ENCODE measurements around the gene UBAC1.

DNA sequence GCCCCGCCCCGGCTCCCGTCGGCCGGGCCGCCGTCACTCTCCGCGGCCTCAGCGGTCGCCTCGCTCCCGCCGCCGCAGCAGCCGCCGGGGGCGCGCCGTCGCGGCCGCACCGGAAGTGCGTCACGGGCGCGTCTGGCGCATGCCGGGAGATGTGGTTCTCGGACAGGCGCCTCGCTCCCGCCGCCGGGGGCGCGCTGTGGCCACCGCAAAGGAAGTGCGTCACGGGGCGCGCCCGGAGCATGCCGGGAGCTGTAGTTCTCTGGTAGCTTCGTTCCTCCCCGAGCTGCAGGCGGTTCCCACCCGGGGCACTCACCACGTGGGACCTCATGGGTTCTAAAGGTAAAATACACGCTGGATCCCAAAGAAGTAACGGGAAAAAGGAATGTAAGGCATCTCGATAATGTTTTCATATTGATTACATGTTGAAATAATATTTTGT lies at the start of gene UBAC1:
- TF ChIP-seq, protein P1, sequence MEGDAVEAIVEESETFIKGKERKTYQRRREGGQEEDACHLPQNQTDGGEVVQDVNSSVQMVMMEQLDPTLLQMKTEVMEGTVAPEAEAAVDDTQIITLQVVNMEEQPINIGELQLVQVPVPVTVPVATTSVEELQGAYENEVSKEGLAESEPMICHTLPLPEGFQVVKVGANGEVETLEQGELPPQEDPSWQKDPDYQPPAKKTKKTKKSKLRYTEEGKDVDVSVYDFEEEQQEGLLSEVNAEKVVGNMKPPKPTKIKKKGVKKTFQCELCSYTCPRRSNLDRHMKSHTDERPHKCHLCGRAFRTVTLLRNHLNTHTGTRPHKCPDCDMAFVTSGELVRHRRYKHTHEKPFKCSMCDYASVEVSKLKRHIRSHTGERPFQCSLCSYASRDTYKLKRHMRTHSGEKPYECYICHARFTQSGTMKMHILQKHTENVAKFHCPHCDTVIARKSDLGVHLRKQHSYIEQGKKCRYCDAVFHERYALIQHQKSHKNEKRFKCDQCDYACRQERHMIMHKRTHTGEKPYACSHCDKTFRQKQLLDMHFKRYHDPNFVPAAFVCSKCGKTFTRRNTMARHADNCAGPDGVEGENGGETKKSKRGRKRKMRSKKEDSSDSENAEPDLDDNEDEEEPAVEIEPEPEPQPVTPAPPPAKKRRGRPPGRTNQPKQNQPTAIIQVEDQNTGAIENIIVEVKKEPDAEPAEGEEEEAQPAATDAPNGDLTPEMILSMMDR (IDR thresholded peaks at IDR 0.05), result no peak; the same call in 1 of the 2 replicates
- TF ChIP-seq NRF1 (IDR thresholded peaks at IDR 0.05; ENCODE audit: low read depth, low read length), result no peak
- TF ChIP-seq FOXJ3 (CRISPR knock-in tag; IDR thresholded peaks at IDR 0.05), result no peak
- TF ChIP-seq RFX5 (IDR thresholded peaks at IDR 0.05; ENCODE audit: low read length), result no peak
- TF ChIP-seq POLR2AphosphoS5 (IDR thresholded peaks at IDR 0.05; ENCODE audit: low read depth, low read length), result no peak
- TF ChIP-seq, protein P2, sequence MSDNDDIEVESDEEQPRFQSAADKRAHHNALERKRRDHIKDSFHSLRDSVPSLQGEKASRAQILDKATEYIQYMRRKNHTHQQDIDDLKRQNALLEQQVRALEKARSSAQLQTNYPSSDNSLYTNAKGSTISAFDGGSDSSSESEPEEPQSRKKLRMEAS (IDR thresholded peaks at IDR 0.05; ENCODE audit: low read depth), result peak; percentile 91
- TF ChIP-seq TAF1 (IDR thresholded peaks at IDR 0.05; ENCODE audit: borderline replicate concordance, low read depth, low read length), result no peak
- TF ChIP-seq RXRA (IDR thresholded peaks at IDR 0.05; ENCODE audit: borderline replicate concordance, low read depth), result no peak
- TF ChIP-seq, protein P3, sequence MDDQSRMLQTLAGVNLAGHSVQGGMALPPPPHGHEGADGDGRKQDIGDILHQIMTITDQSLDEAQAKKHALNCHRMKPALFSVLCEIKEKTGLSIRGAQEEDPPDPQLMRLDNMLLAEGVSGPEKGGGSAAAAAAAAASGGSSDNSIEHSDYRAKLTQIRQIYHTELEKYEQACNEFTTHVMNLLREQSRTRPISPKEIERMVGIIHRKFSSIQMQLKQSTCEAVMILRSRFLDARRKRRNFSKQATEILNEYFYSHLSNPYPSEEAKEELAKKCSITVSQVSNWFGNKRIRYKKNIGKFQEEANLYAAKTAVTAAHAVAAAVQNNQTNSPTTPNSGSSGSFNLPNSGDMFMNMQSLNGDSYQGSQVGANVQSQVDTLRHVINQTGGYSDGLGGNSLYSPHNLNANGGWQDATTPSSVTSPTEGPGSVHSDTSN (IDR thresholded peaks at IDR 0.05), result no peak
- TF ChIP-seq, protein P4, sequence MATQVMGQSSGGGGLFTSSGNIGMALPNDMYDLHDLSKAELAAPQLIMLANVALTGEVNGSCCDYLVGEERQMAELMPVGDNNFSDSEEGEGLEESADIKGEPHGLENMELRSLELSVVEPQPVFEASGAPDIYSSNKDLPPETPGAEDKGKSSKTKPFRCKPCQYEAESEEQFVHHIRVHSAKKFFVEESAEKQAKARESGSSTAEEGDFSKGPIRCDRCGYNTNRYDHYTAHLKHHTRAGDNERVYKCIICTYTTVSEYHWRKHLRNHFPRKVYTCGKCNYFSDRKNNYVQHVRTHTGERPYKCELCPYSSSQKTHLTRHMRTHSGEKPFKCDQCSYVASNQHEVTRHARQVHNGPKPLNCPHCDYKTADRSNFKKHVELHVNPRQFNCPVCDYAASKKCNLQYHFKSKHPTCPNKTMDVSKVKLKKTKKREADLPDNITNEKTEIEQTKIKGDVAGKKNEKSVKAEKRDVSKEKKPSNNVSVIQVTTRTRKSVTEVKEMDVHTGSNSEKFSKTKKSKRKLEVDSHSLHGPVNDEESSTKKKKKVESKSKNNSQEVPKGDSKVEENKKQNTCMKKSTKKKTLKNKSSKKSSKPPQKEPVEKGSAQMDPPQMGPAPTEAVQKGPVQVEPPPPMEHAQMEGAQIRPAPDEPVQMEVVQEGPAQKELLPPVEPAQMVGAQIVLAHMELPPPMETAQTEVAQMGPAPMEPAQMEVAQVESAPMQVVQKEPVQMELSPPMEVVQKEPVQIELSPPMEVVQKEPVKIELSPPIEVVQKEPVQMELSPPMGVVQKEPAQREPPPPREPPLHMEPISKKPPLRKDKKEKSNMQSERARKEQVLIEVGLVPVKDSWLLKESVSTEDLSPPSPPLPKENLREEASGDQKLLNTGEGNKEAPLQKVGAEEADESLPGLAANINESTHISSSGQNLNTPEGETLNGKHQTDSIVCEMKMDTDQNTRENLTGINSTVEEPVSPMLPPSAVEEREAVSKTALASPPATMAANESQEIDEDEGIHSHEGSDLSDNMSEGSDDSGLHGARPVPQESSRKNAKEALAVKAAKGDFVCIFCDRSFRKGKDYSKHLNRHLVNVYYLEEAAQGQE (IDR thresholded peaks at IDR 0.05; ENCODE audit: low read depth, low read length), result no peak
- TF ChIP-seq EP300 (IDR thresholded peaks at IDR 0.05; ENCODE audit: borderline replicate concordance in 1 of 2, low read depth in 1 of 2, low read length in 1 of 2), result no peak
- TF ChIP-seq, protein P5, sequence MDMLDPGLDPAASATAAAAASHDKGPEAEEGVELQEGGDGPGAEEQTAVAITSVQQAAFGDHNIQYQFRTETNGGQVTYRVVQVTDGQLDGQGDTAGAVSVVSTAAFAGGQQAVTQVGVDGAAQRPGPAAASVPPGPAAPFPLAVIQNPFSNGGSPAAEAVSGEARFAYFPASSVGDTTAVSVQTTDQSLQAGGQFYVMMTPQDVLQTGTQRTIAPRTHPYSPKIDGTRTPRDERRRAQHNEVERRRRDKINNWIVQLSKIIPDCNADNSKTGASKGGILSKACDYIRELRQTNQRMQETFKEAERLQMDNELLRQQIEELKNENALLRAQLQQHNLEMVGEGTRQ (IDR thresholded peaks at IDR 0.05; ENCODE audit: borderline replicate concordance, low read depth, low read length), result no peak
- TF ChIP-seq MEF2A (IDR thresholded peaks at IDR 0.05; ENCODE audit: borderline replicate concordance, low read depth), result no peak
- TF ChIP-seq MXI1 (IDR thresholded peaks at IDR 0.05; ENCODE audit: low read depth, low read length), result peak; percentile 97

All from SK-N-SH (cell line).